ENCODE measurements around the gene NFATC4. TPM values are rescaled to one million over a fixed set of nuclear protein-coding genes. Genes with fewer than 3 reads are reported as not detected.

The NFATC4 gene
- total RNA-seq, 1 experiment from 2014 or later = 7.6 TPM

- TF ChIP-seq JUND (IDR thresholded peaks at IDR 0.05) (no peak), SIN3A (IDR thresholded peaks at IDR 0.05; ENCODE audit: low read depth) (no peak), EGR1 (IDR thresholded peaks at IDR 0.05; ENCODE audit: low read depth) (no peak), SP1 (IDR thresholded peaks at IDR 0.05; ENCODE audit: low read depth) (no peak), CBX3 (IDR thresholded peaks at IDR 0.05; ENCODE audit: low read depth) (no peak), ZBTB33 (IDR thresholded peaks at IDR 0.05; ENCODE audit: extremely low read depth, insufficient replicate concordance, low read length) (no peak), CTCF (IDR thresholded peaks at IDR 0.05 in 2 of 3, conservative IDR thresholded peaks at IDR 0.05 in 1 of 3; ENCODE audit: borderline replicate concordance in 1 of 3, insufficient read depth in 1 of 3, low read depth in 2 of 3, low read length in 2 of 3) (no peak), EZH2phosphoT487 (IDR thresholded peaks at IDR 0.05; ENCODE audit: borderline replicate concordance) (no peak), RAD21 (IDR thresholded peaks at IDR 0.05; ENCODE audit: low read depth) (no peak), EZH2 (IDR thresholded peaks at IDR 0.05) (no peak), ELF1 (IDR thresholded peaks at IDR 0.05; ENCODE audit: borderline replicate concordance, low read depth) (no peak), FOSL1 (IDR thresholded peaks at IDR 0.05; ENCODE audit: low read depth) (no peak), POLR2AphosphoS5 (IDR thresholded peaks at IDR 0.05; ENCODE audit: low read depth, low read length) (no peak), ATF3 (IDR thresholded peaks at IDR 0.05) (no peak), CEBPB (IDR thresholded peaks at IDR 0.05; ENCODE audit: low read depth) (no peak)
- Histone ChIP-seq H3K36me3 (ENCODE audit: control insufficient read depth in 1 of 2, insufficient read depth in 2 of 2, low read length in 2 of 2) (no peaks in the 10 kb centered on the region), H3K9ac (ENCODE audit: low read length) (no peak overlapping the region), H3K9me2 (ENCODE audit: insufficient read depth) (no peaks in the 10 kb centered on the region), H3K4me1 (ENCODE audit: control insufficient read depth in 1 of 2, insufficient read depth in 2 of 2, low read length in 2 of 2) (no peaks in the 10 kb centered on the region), H3K4me3 (replicated peaks in 1 of 2; ENCODE audit: low read depth in 1 of 2, low read length in 2 of 2) (no peak overlapping the region), H3K27ac (ENCODE audit: low read depth, low read length) (no peak overlapping the region), H3K9me3 (ENCODE audit: control insufficient read depth in 1 of 2, insufficient read depth in 1 of 2, low read depth in 1 of 2, low read length in 2 of 2) (no peaks in the 10 kb centered on the region), H4K20me1 (ENCODE audit: insufficient read depth) (no peaks in the 10 kb centered on the region), H3K79me2 (ENCODE audit: insufficient read depth, low read length) (no peaks in the 10 kb centered on the region), H2AFZ (ENCODE audit: low read depth, low read length, poor library complexity, severe bottlenecking) (no peak overlapping the region), H3K4me2 (ENCODE audit: low read length) (no peak overlapping the region), H3K27me3 (ENCODE audit: insufficient read depth, low read length) (no peaks in the 10 kb centered on the region)
- ChIA-PET CTCF (interaction anchor here (1.1 kb wide), 1 partner anchor 33 kb away, joined by 3 read pairs; the partner anchor contains the start of gene CIDEB), POLR2A (no interaction called here), RAD21 (ENCODE audit: low non-redundant PET in 1 of 2, low total read pairs in 2 of 2, uncharacterized antibody in 2 of 2, unreplicated experiment in 2 of 2) (no interaction called here)
- DNase-seq (ENCODE audit: low read depth, low spot score) = no peak
- no TSS peak for BruUV-seq (replicated peaks)
- intact Hi-C loops (cut with micrococcal nuclease) = no loop called here
- ATAC-seq = no peak
Measured at GRCh38 chr14:24340606-24341005, 27.4 kb upstream of the NFATC4 start.
